Measurements from ENCODE around the gene NUP43. TPM values are rescaled to one million over a fixed set of nuclear protein-coding genes. Genes with fewer than 3 reads are reported as not detected.

The NUP43 gene
- total and polyA plus RNA-seq, 5 donors from 2014 or later = 4.0 to 22.4 (median 6.1) TPM

- DNase-seq (no peak), ATAC-seq (ENCODE audit: low read depth in 2 of 2) (no peak)
- no peak overlapping the region for H3K27ac ChIP-seq (ENCODE audit: insufficient read depth, low read length, poor library complexity, severe bottlenecking)
- no peaks in the 10 kb centered on the region for H3K4me1 ChIP-seq (ENCODE audit: control insufficient read depth, insufficient read depth, low read length, poor library complexity, severe bottlenecking)
- no peak overlapping the region for H3K4me3 Mint-ChIP-seq
- no peak overlapping the region for H3K27ac Mint-ChIP-seq
- peaks cover 16% of the 10 kb centered on the region for H3K36me3 Mint-ChIP-seq
- peaks cover 4 to 21% (median 11%) of the 10 kb centered on the region in 4 donors for H3K4me1 Mint-ChIP-seq
- H3K9me3 Mint-ChIP-seq = no peaks in the 10 kb centered on the region
- H3K36me3 ChIP-seq (ENCODE audit: control insufficient read depth, insufficient read depth, low read length) = peaks cover 39% of the 10 kb centered on the region
- H3K4me3 ChIP-seq (ENCODE audit: low read depth, low read length) = no peak overlapping the region
- H3K27me3 Mint-ChIP-seq = no peaks in the 10 kb centered on the region
- no peaks in the 10 kb centered on the region for H3K27me3 ChIP-seq (ENCODE audit: control insufficient read depth, insufficient read depth, low read length)
- no peaks in the 10 kb centered on the region for H3K9me3 ChIP-seq (ENCODE audit: control insufficient read depth in 2 of 2, low read length in 2 of 2)
Observed at GRCh38 chr6:149725785-149726184, 20.5 kb downstream of the NUP43 start.

GRCh38 chr6:149723771-149724417 is 22.4 kb downstream of the NUP43 start:
- Mint-ChIP-seq H3K9me3 (no peaks in the 10 kb centered on the region), H3K4me1 (peaks cover 4 to 22% (median 14%) of the 10 kb centered on the region in 4 donors), H3K27me3 (no peaks in the 10 kb centered on the region), H3K36me3 (peaks cover 16% of the 10 kb centered on the region), H3K27ac (no peak overlapping the region), H3K4me3 (peak overlapping the region in 2 of 4 donors; percentile 0 to 12)
- Histone ChIP-seq H3K27me3 (ENCODE audit: control insufficient read depth, insufficient read depth, low read length) (no peaks in the 10 kb centered on the region), H3K36me3 (ENCODE audit: control insufficient read depth, insufficient read depth, low read length) (peaks cover 20% of the 10 kb centered on the region), H3K9me3 (ENCODE audit: control insufficient read depth in 2 of 2, low read length in 2 of 2) (no peaks in the 10 kb centered on the region), H3K27ac (ENCODE audit: insufficient read depth, low read length, poor library complexity, severe bottlenecking) (no peak overlapping the region), H3K4me1 (ENCODE audit: control insufficient read depth, insufficient read depth, low read length, poor library complexity, severe bottlenecking) (peaks cover under 1% of the 10 kb centered on the region), H3K4me3 (ENCODE audit: low read depth, low read length) (no peak overlapping the region)
- ATAC-seq (ENCODE audit: low read depth in 2 of 2) (peak; percentile 90), DNase-seq (peak in 2 of 3 donors; percentile 42 to 80)

- Mint-ChIP-seq H3K4me1 (peaks cover 4 to 20% (median 15%) of the 10 kb centered on the region in 4 donors), H3K9me3 (no peaks in the 10 kb centered on the region), H3K4me3 (no peak overlapping the region), H3K27ac (no peak overlapping the region), H3K36me3 (peaks cover 11% of the 10 kb centered on the region), H3K27me3 (no peaks in the 10 kb centered on the region)
- Histone ChIP-seq H3K36me3 (ENCODE audit: control insufficient read depth, insufficient read depth, low read length) (peaks cover 14% of the 10 kb centered on the region), H3K9me3 (ENCODE audit: control insufficient read depth in 2 of 2, low read length in 2 of 2) (no peaks in the 10 kb centered on the region), H3K4me3 (ENCODE audit: low read depth, low read length) (no peak overlapping the region), H3K27me3 (ENCODE audit: control insufficient read depth, insufficient read depth, low read length) (no peaks in the 10 kb centered on the region), H3K27ac (ENCODE audit: insufficient read depth, low read length, poor library complexity, severe bottlenecking) (no peak overlapping the region), H3K4me1 (ENCODE audit: control insufficient read depth, insufficient read depth, low read length, poor library complexity, severe bottlenecking) (peaks cover 7% of the 10 kb centered on the region)
- no peak for DNase-seq
- no peak for ATAC-seq (ENCODE audit: low read depth in 2 of 2)
Observed at GRCh38 chr6:149723262-149723661, 23.1 kb downstream of the NUP43 start.

GRCh38 chr6:149719531-149719930 is 26.8 kb downstream of the NUP43 start:
- no peaks in the 10 kb centered on the region for H3K36me3 ChIP-seq (ENCODE audit: control insufficient read depth, insufficient read depth, low read length)
- H3K9me3 ChIP-seq (ENCODE audit: control insufficient read depth in 2 of 2, low read length in 2 of 2) = no peaks in the 10 kb centered on the region
- H3K27me3 ChIP-seq (ENCODE audit: control insufficient read depth, insufficient read depth, low read length) = no peaks in the 10 kb centered on the region
- peak overlapping the region; percentile 63 to 98 (median 85) for H3K4me3 Mint-ChIP-seq
- no peak overlapping the region for H3K4me3 ChIP-seq (ENCODE audit: low read depth, low read length)
- peaks cover 23 to 41% (median 27%) of the 10 kb centered on the region in 4 donors for H3K4me1 Mint-ChIP-seq
- peak overlapping the region in 2 of 3 donors; percentile 42 to 45 for H3K27ac Mint-ChIP-seq
- no peaks in the 10 kb centered on the region for H3K27me3 Mint-ChIP-seq
- no peaks in the 10 kb centered on the region for H3K9me3 Mint-ChIP-seq
- H3K36me3 Mint-ChIP-seq = peaks cover 3% of the 10 kb centered on the region
- ATAC-seq (ENCODE audit: low read depth in 2 of 2) (no peak), DNase-seq (no peak)
- H3K4me1 ChIP-seq (ENCODE audit: control insufficient read depth, insufficient read depth, low read length, poor library complexity, severe bottlenecking) = peaks cover 35% of the 10 kb centered on the region
- no peak overlapping the region for H3K27ac ChIP-seq (ENCODE audit: insufficient read depth, low read length, poor library complexity, severe bottlenecking)

GRCh38 chr6:149717588-149718458 is 28.5 kb downstream of the NUP43 start, which contains the start of gene LATS1:
Gene LATS1, minus strand, starts transcription at chr6:149718101. Its CDS starts 15,975 bp downstream, at chr6:149702126.
- H3K4me1 ChIP-seq (ENCODE audit: control insufficient read depth, insufficient read depth, low read length, poor library complexity, severe bottlenecking) = peaks cover 41% of the 10 kb centered on the region
- no peaks in the 10 kb centered on the region for H3K36me3 ChIP-seq (ENCODE audit: control insufficient read depth, insufficient read depth, low read length)

GRCh38 chr6:149717255-149717587 is 29.1 kb downstream of the NUP43 start:
- DNase-seq (no peak), ATAC-seq (ENCODE audit: low read depth in 2 of 2) (no peak)
- H3K9me3 ChIP-seq (ENCODE audit: control insufficient read depth in 2 of 2, low read length in 2 of 2) = no peaks in the 10 kb centered on the region
- Mint-ChIP-seq H3K27me3 (no peaks in the 10 kb centered on the region), H3K36me3 (no peaks in the 10 kb centered on the region), H3K9me3 (no peaks in the 10 kb centered on the region), H3K4me3 (peak overlapping the region; percentile 93 to 95 (median 93)), H3K4me1 (peaks cover 29 to 51% (median 30%) of the 10 kb centered on the region in 4 donors), H3K27ac (peak overlapping the region; percentile 93 to 98 (median 95))
- peak overlapping the region; percentile 91 for H3K27ac ChIP-seq (ENCODE audit: insufficient read depth, low read length, poor library complexity, severe bottlenecking)
- H3K4me1 ChIP-seq (ENCODE audit: control insufficient read depth, insufficient read depth, low read length, poor library complexity, severe bottlenecking) = peaks cover 41% of the 10 kb centered on the region
- H3K4me3 ChIP-seq (ENCODE audit: low read depth, low read length) = peak overlapping the region; percentile 87
- no peaks in the 10 kb centered on the region for H3K27me3 ChIP-seq (ENCODE audit: control insufficient read depth, insufficient read depth, low read length)
- no peaks in the 10 kb centered on the region for H3K36me3 ChIP-seq (ENCODE audit: control insufficient read depth, insufficient read depth, low read length)

More at GRCh38 chr6:149717588-149718458, 28.5 kb downstream of the NUP43 start, which contains the start of gene LATS1:
- ATAC-seq (ENCODE audit: low read depth in 2 of 2) (peak; percentile 93 to 95), DNase-seq (peak; percentile 88 to 93 (median 91))
- H3K36me3 Mint-ChIP-seq = no peaks in the 10 kb centered on the region
- Histone ChIP-seq H3K4me3 (ENCODE audit: low read depth, low read length) (peak within 1 kb of the TSS; percentile 96), H3K27me3 (ENCODE audit: control insufficient read depth, insufficient read depth, low read length) (no peaks in the 10 kb centered on the region), H3K9me3 (ENCODE audit: control insufficient read depth in 2 of 2, low read length in 2 of 2) (no peaks in the 10 kb centered on the region), H3K27ac (ENCODE audit: insufficient read depth, low read length, poor library complexity, severe bottlenecking) (peak within 1 kb of the TSS; percentile 91)
- peak within 1 kb of the TSS; percentile 93 to 98 (median 98) for H3K27ac Mint-ChIP-seq
- H3K4me1 Mint-ChIP-seq = peaks cover 29 to 51% (median 30%) of the 10 kb centered on the region in 4 donors
- H3K27me3 Mint-ChIP-seq = no peaks in the 10 kb centered on the region
- H3K9me3 Mint-ChIP-seq = no peaks in the 10 kb centered on the region
- peak within 1 kb of the TSS; percentile 93 to 98 (median 94) for H3K4me3 Mint-ChIP-seq

GRCh38 chr6:149716181-149716963 is 30.0 kb downstream of the NUP43 start:
- Mint-ChIP-seq H3K36me3 (no peaks in the 10 kb centered on the region), H3K27me3 (no peaks in the 10 kb centered on the region), H3K4me1 (peaks cover 30 to 57% (median 34%) of the 10 kb centered on the region in 4 donors), H3K27ac (peak overlapping the region; percentile 87 to 93 (median 88)), H3K9me3 (no peaks in the 10 kb centered on the region), H3K4me3 (peak overlapping the region; percentile 93 to 95 (median 93))
- Histone ChIP-seq H3K36me3 (ENCODE audit: control insufficient read depth, insufficient read depth, low read length) (peaks cover 3% of the 10 kb centered on the region), H3K4me1 (ENCODE audit: control insufficient read depth, insufficient read depth, low read length, poor library complexity, severe bottlenecking) (peaks cover 44% of the 10 kb centered on the region), H3K27ac (ENCODE audit: insufficient read depth, low read length, poor library complexity, severe bottlenecking) (peak overlapping the region; percentile 91), H3K9me3 (ENCODE audit: control insufficient read depth in 2 of 2, low read length in 2 of 2) (no peaks in the 10 kb centered on the region), H3K27me3 (ENCODE audit: control insufficient read depth, insufficient read depth, low read length) (no peaks in the 10 kb centered on the region), H3K4me3 (ENCODE audit: low read depth, low read length) (peak overlapping the region; percentile 87)
- peak in 2 of 3 donors; percentile 9 to 59 for DNase-seq
- ATAC-seq (ENCODE audit: low read depth in 2 of 2) = no peak
